ENCODE measurements around the gene CGB8.
"Not testable (repeated sequence)": the region's sequence is repeated elsewhere in the genome, so short reads cannot be mapped to it uniquely, and the experiment has no call there.

Gene CGB8

GRCh38 chr19:49064768-49065611 lies 16.1 kb upstream of the CGB8 start, which contains the start of gene NTF4:
TSS of gene NTF4 (minus strand) at chr19:49064818. CDS start at chr19:49061997, 2,821 bp downstream.
- DNase-seq (ENCODE audit: low read depth): peak; percentile 32

GRCh38 chr19:49064029-49064629 lies 15.2 kb upstream of the CGB8 start:
- DNase-seq (ENCODE audit: low read depth): no peak

GRCh38 chr19:49061445-49061844 lies 12.5 kb upstream of the CGB8 start:
- DNase-seq (ENCODE audit: low read depth): no peak

- no peak for DNase-seq (ENCODE audit: low read depth)
Observed at GRCh38 chr19:49061000-49061399, 12.1 kb upstream of the CGB8 start.

GRCh38 chr19:49059053-49059452 lies 10.1 kb upstream of the CGB8 start:
- DNase-seq (ENCODE audit: low read depth): no peak

- DNase-seq (ENCODE audit: low read depth): peak; percentile 61
Observed at GRCh38 chr19:49058562-49058961, 9.7 kb upstream of the CGB8 start.

- peak; percentile 79 for DNase-seq (ENCODE audit: low read depth)
Observed at GRCh38 chr19:49057636-49058234, 8.8 kb upstream of the CGB8 start, which contains the start of gene CGB7. TSS of gene CGB7 (minus strand) at chr19:49057749. CDS start at chr19:49055375, 2,374 bp downstream.

GRCh38 chr19:49056902-49057596 lies 8.1 kb upstream of the CGB8 start:
- not testable (repeated sequence) for DNase-seq (ENCODE audit: low read depth)

- DNase-seq (ENCODE audit: low read depth): peak; percentile 63
Observed at GRCh38 chr19:49056101-49056901, 7.4 kb upstream of the CGB8 start.

GRCh38 chr19:49050376-49051033 lies 1.6 kb upstream of the CGB8 start:
- DNase-seq (ENCODE audit: low read depth): peak; percentile 73

GRCh38 chr19:49049834-49050233 lies 923 bp upstream of the CGB8 start:
- DNase-seq (ENCODE audit: low read depth): not testable (repeated sequence)

GRCh38 chr19:49043548-49043947 lies 5.4 kb downstream of the CGB8 start, which contains the start of gene CGB5:
TSS of gene CGB5 (plus strand) at chr19:49043848. CDS start at chr19:49044210, 362 bp downstream.
- not testable (repeated sequence) for DNase-seq (ENCODE audit: low read depth)

GRCh38 chr19:49042666-49043065 lies 6.2 kb downstream of the CGB8 start:
- DNase-seq (ENCODE audit: low read depth): not testable (repeated sequence)

- peak; percentile 48 for DNase-seq (ENCODE audit: low read depth)
Observed at GRCh38 chr19:49042177-49042576, 6.7 kb downstream of the CGB8 start.

GRCh38 chr19:49039736-49040135 lies 9.2 kb downstream of the CGB8 start:
- DNase-seq (ENCODE audit: low read depth): not testable (repeated sequence)

GRCh38 chr19:49038557-49039276 lies 10.2 kb downstream of the CGB8 start:
- DNase-seq (ENCODE audit: low read depth): peak; percentile 88

- not testable (repeated sequence) for DNase-seq (ENCODE audit: low read depth)
Observed at GRCh38 chr19:49038111-49038510, 10.8 kb downstream of the CGB8 start.

- not testable (repeated sequence) for DNase-seq (ENCODE audit: low read depth)
Observed at GRCh38 chr19:49036815-49037214, 12.1 kb downstream of the CGB8 start, which contains the start of gene CGB1. TSS of gene CGB1 (minus strand) at chr19:49036895. CDS start at chr19:49036711, 184 bp downstream.

GRCh38 chr19:49031642-49032301 lies 17.1 kb downstream of the CGB8 start, which contains the start of gene CGB2:
TSS of gene CGB2 (plus strand) at chr19:49031890. CDS start at chr19:49032096, 206 bp downstream.
- peak; percentile 12 for DNase-seq (ENCODE audit: low read depth)
